HG03103 (cell line): Measurements from ENCODE around the gene EXOC3.
"Not testable (repeated sequence)": the region's sequence is repeated elsewhere in the genome, so short reads cannot be mapped to it uniquely, and the experiment has no call there.

Experiments used
- ATAC-seq: cut with Tn5 transposase; IDR thresholded peaks from one replicate; pipeline ENCODE4 v1.9.1; 2021; ENCODE audit warnings: low read depth; ENCODE audit not compliant: unreplicated experiment

The EXOC3 gene

DNA sequence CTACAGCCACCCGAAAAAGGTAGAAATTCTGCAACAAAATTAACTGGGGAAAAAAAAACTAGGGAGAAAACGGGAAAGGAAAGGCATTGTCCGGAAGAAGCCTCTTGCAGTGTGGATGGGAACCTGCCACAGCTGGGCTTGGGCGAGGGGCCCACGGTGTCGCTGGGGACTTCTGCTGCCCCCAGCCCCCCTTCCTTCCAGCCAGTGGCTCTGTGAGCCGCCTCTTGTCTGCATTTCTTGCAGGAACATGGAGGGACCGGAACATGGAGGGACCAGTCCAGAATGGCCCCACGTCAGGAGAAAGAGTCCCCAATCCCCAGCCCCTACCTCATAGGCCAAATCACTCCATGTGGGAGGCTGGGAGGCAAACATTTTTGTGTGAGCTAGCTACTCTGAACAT lies 36.9 kb upstream of the EXOC3 start:
- ATAC-seq, result no peak

DNA sequence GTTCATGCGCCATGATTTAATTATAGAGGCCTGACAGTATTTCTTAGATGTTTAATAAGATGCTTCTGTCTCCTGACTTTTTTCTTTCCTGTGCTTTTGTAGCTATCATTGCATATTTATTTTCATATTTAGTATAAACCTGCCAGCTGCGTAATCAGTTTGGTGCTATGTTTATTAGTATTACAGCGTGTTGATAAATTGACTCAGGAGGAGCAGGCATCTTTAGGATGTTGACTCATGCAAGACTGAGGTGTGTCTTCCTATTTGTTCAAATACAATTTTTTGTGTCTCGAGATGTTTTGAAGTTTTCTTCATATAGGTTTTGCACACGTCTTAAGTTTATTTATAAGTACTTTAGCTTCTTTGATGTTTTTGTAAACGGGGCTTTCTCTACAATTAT lies 35.9 kb upstream of the EXOC3 start:
- no peak for ATAC-seq

DNA sequence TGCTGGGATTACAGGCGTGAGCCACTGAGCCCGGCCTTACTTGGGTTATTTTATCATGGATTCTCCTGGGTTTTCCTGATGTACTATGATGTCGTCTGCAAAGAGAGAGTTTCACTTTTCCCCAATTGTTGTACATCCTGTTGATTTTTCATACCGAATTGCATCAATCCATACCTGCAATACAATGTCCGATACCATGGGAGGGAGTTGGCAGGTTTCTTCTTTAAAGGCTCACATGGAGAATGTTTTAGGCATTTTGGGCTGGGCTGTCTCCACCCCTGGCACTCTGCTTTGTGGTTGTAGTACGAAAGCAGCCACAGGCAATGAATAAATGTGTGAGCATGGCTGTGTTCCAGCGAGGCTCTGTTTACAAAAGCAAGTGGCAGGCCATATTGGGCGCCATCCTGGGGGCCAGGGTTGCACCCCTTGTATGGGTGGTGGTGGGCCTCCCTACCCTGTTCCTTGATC lies 35.1 kb upstream of the EXOC3 start:
- ATAC-seq, result no peak

DNA sequence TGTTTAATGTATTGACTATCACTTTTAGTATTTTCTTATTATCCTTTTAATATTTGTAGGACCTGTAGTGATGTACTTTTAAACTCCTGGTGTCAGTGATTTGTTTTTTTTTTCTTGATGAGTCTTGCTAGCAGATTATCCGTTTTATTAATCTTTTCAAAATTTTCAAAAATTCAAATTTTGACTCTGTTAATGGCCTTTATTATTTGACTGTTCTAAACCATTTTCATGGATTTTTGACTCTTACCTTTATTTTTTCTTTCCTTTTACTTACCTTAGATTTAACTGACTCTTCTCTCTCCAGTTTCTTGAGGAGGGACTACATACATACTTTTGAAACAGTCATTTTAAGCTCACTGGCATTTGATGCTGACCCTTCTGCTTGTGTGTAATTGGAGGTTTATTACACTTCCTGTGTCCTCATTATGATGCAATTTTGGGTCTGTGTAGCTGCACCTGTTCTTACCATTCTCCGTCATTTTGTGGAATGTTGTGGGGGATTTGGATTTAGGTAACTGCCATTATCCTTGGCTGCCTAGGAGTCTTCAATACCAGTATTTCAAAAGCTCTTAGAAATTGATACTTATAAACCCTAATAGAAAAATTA lies 32.0 kb upstream of the EXOC3 start:
- ATAC-seq, result no peak

DNA sequence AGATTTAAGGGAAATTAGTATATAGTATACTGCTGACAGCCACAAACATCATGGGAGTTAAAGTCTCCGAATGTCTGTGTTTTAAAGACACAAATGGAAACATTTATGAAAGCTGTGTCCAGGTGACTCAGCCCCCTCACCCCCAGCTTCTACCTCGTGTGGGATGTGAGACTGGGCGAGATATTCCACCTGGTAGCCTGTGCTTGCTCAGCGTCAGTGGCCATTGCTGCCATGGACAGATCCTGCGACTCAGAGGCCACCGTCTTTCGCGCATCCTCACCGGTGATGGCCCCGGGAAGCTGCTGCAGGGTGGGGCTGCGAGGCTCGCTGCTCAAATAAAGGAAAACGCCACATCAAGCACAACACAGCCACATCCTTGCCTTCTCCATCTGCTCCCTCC lies 31.2 kb upstream of the EXOC3 start:
- no peak for ATAC-seq

DNA sequence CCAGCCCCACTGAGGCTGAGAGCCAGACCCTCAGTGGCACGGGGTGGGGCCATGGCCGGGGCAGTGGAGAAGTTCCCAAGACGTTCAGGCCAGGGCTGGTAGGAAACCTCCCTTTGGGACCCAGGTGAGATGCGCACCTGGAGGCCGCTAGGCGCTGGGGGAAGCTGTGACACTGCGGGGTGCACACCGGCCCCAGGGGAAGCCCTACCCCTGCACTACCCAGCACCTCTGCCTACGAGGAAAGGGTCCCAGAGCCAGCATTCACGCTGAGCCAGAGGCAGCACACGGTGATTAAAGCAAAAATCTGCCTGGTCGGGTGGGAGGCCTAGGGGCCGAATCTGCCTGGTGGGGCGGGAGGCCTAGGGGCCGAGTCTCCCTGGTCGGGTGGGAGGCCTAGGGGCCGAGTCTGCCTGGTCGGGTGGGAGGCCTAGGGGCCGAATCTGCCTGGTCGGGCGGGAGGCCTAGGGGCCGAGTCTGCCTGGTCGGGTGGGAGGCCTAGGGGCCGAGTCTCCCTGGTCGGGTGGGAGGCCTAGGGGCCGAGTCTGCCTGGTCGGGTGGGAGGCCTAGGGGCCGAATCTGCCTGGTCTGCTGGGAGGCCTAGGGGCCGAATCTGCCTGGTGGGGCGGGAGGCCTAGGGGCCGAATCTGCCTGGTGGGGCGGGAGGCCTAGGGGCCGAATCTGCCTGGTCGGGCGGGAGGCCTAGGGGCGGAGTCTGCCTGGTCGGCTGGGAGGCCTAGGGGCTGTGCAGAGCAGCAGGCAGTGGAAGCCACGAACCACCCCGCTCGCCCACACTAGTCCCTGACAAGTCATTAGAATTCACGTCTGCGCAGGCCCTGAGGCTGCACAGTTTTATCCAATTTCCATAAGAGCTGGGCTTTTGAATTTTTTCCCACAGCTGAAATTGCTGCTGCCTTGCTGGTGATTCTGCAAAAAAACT lies 27.7 kb upstream of the EXOC3 start:
- not testable (repeated sequence) for ATAC-seq

DNA sequence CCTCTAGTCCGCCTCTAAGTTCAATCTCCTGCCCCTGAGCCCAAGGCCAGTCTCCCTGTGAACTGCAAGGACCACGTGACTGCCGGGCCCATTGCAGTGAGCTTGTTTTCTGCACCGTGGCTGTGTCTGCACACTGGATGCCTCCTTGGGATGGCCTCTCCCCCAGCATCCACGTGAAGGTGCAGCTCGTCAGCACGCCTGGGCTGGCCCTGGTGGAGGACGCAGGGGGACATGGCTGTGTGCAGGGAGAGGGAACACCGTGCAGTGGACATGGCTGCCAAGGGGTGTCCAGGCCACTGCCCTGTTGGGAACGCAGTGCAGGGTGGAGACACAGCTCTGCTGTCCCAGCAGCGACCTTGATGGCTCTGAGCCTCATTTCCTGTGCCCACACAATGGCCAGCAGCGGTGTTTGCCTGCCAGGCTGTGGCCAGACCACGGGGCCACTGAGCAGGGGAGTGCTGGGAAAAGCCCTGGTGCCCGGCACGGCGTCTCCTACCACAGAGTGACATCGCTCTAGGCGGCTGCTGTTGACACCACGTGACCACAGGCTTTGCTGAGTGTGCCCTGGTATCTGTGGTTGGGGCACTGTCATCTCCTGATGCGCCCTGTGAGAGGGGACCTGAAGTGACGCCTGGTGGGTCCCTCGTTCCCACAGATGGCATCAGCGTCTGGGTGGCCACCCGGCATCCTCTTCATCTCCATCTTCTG lies 26.9 kb upstream of the EXOC3 start:
- no peak for ATAC-seq

DNA sequence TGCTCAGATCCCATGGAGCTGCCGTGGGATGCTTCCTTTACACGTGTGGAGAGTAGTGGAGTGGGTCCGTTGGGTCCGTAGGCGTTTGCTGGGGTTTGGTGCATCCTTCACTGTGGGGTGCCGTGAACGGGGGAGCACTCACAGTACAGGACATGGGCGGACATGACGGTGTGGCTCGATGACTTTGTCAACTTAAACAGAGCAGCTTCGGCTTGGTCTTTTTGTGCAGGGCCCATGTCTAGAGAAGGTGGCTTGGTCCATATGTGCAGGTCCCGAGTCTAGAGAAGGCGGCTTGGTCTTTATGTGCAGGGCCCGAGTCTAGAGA lies 26.4 kb upstream of the EXOC3 start:
- ATAC-seq, result no peak

DNA sequence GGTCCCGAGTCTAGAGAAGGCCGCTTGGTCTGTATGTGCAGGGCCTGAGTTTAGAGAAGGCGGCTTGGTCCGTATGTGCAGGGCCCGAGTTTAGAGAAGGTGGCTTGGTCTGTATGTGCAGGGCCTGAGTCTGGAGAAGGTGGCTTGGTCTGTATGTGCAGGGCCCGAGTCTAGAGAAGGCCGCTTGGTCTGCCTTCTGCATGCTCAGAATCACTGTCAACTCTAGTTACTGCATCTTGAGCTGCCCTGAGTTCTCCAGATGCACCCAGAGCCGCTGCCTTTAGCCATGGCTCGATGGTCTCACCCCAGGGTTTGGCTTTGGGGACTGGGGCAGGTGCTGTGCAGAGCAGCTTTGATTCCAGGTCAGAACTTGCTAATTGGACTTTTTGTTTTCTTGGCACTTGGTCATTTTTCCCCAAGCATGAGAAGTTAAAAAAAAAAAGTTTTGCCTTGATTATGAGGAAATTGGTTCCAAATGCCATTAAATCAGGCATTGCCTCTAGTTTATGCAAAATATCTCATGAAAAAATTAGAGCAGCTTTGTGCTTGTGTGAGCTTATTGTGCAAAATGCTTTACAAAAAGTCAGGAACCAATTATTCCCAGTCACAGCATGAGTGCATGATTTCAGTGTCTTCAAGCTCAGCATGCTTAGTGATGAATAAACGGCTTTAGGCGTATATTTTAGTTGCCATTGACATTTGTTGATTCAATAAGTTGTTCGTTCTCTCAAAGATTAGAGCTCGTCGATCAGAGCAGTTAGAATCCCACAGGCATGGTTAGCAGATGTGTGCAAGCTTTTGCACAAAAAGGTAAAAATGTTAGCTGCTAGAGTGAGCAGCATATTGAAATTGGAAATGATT lies 25.4 kb upstream of the EXOC3 start:
- no peak for ATAC-seq

DNA sequence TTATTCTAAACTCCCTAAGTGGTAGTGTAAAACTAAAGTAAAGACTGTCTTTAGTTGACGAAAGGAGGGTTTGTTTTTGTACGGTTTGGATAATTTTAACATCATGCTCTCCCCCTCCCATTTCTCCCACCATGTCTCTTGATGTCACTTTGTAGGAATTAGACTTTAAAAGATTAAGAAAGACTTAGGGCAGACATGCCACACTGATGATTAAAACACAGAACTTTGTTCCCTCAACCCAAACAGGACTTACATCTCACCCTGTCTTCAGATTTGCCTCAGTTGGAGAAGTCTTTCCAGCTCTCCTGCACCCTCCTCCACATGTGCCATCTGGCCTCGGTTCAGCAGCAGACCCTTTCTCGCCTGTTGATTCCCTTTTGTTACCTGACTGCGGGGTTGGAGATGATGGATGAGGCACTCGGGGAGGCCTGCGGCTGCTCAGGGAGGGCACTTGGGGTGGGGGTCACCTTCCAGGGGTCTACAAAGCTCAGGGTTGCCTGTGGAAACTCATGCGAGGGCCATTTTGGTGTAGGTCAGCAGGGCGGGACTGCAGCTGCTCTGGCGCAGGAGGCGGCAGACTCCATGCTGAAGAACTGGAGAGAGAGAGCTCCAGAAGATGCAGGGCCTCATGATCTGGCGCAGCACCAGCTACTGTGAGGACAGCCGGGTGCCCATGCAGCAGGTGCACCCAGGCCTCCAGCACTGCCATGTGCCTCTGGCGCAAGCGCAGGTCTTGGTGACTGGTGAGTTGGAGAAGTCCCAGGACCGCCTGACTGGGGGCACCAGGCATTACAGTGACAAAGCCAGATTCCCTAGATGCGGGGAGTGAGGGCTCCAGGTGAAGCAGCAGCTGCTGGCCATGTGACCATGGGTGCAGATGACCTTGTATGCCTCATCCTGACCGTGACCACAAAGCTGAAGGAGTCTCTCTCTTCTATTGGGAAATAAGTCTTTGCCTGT lies 24.5 kb upstream of the EXOC3 start:
- ATAC-seq, result no peak

DNA sequence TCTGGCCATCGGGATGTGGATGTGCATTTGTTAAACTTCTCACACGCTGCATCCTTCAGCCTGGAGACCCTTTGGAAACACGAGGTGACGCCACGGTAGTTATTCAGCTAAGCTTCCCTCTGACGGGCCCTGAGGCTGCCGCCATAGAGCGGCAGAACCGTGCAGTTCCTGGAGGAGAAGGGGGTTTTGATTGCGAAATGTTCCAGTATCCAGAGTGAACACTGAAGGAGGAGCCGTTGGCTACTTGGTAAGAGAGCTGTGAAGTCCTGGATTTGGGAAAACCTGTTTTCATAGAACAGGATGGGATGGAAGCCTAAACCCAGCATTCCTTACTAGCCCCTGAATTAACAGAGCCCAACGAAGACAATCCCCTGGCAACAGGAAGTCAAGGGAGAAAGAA lies 23.0 kb upstream of the EXOC3 start:
- no peak for ATAC-seq

DNA sequence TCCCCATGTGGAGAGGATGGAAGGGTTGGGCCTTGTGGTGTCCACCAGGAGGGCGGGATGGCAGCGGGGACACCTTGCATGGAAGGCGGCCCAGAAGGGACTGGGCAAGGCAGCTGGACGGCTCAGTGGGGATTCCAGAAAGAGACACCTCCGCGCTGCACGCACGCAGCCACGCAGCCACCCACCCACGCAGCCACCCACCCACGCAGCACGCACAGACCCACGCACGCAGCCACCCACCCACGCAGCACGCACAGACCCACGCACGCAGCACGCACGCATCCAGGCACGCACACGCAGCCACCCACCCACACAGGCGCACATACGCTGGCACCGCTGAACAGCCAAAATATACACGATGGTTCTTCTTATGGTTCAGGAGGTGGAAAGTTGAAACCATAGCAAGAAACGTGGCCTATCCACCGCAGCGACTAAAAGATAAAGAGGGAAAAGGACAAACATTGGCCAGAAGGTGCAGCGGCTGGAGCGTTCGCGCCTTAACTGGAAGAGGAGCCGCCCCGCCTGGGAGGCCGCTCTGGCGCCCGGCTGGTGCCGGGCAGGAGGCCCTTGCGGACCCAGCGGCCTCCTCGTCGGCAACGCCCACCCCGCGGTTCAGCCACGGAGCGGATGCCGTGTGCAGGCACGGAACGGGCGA lies 22.2 kb upstream of the EXOC3 start:
- ATAC-seq, result no peak

DNA sequence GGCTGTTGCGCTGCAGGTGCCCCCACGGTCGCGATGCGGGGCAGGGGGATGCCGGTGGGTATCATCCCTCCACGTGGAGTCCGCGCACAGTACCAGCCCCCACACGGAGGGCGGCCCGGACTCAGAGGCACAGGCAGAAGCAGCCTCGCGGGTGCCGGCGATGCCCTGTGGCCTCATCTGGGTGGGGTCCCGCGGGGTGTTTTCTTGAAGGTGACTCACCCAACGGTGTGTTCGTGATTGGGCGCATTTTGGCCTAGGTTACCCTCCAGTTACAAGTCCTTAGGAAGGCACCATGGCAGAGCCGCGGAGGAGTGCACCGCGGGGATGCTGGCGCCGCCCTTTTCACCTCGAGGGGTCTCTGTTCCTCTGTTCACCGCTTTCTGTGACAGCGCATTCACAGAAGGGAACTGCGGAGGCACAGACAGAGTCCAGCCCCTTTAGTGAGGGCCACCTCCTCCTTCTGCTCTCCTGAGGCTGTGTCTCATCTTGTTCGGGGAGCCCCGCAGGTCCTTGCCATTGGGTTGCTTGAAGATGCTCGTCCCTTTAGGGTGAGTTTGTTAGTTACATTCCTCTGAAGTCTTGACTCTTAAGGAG lies 21.6 kb upstream of the EXOC3 start:
- no peak for ATAC-seq

DNA sequence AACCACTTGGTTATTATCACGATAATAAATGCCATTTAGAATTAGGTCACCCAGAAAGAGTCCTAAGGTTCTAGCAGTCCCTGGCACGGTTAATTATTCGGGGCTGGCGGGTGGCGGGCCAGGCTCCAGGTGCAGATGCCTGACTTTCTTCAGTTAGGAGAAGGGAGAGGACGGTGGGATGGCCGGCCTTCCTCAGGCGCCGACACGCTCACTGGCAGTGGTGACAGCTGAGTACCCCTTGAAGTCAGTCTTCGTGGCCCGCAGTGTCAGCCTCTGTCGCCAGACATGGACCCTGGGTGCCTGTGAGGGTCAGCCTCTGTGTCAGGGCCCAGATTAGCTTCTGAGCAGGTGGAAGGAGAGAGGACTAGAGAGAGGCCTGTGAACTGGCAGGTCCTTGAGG lies 21.1 kb upstream of the EXOC3 start:
- no peak for ATAC-seq

DNA sequence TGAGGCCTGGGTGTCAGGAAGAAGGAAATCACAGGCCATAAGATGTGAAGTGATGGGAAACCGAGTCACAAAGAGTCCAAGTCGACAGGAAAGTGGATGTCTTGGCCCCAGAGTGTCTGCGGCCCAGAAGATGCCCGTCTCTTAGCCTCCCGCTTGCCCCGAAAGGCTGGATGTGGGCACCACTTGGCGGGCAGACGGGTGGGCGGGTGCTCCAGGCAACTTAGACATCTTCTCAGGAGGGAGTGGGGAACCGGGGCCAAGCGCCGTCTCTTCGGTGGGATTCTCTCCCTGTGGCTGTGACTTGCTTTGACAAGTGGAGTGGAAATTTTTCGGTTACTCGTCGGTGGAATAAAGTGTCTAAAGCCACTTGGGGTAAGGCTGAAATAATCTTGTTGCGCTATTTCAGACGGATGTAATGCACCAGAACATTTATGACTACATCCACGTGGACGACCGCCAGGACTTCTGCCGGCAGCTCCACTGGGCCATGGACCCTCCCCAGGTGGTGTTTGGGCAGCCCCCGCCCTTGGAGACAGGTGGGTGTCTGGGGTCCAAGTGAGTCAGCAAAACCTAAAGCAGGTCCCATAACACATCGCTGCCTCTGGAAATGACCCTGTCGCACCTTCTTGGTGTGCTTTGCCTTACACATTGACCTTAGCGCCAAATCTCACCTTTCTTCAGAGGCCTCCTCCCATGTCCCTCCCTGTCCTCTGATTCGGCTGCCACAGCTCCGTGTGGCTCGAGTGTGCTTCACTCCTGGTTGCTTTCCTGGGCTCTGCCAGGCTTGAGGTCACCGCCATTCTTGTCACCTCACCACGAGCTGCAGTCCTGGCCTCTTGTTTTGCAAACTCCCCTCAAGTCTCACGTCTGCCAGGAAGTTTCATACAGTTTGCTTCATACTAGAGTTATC lies 20.4 kb upstream of the EXOC3 start:
- ATAC-seq, result no peak

DNA sequence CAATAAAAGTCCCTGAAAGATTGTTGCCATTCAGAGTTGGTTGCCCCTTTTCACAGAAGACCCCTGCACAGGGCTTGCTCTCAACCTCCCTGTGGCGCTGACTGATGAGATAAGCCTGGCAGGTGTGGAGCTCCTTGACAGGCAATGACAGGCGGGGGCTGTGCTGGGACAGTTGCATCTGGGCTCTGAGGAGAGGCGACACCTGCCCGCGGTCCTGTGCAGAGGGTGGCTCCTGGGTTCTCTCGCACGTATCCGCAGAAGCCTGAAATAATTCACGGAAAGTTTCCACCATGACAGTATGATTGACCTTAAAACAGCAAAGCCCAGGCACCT lies 19.8 kb upstream of the EXOC3 start:
- no peak for ATAC-seq

DNA sequence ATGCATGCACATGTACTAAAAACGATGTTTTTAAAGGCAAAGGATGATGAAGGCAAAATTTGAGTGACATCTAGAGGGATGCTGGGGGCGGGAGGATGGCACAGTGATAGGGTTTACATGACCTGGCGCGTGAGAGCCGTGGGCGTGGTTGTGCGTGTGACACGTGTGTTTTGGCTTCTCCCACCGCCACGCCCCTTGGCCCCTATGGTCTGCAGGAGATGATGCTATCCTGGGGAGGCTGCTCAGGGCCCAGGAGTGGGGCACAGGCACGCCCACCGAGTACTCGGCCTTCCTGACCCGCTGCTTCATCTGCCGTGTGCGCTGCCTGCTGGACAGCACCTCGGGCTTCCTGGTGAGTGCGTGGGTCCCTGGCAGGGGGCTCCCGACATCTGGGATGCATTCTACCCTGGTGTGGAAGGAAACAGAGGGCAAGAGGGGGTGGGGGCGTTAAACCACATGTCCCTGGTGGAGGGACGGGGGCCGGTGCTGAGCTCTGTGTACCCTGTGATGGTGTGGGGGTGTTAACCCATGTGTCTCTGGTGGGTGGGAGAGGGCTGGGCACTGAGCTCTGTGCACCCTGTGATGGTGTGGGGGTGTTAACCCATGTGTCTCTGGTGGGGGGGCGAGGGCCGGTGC lies 19.2 kb upstream of the EXOC3 start:
- no peak for ATAC-seq
